Sciatic nerve (tissue), 2 donors: ENCODE data around the gene COL15A1. TPM values are rescaled to one million over a fixed set of nuclear protein-coding genes. Genes with fewer than 3 reads are reported as not detected.

ENCODE experiments used
- ATAC-seq: fragments of 200-7000 bp; cut with Tn5 transposase; one replicate; pipeline ENCODE4 v1.9.1; 2020; ENCODE audit warnings: mild to moderate bottlenecking, moderate library complexity
- DNase-seq: peaks from one replicate; pipeline ENCODE4 v3.0.0-alpha.2; 2020; ENCODE audit warnings: low spot score
- intact Hi-C: fragments of 100-400 bp; cut with DNase I; formaldehyde crosslinking; loops from one replicate; pipeline ENCODE4 v1.14.2; 2022
- total RNA-seq: library from RNA; stranded (reverse); fragmentation: NEBNext Ultra II Directional; extraction: Animal tissue kit (Norgen Biotek cat#: 25700); gene quantifications from one replicate; pipeline ENCODE4 v1.2.1, GENCODE V29; 2021
- donor health status: DM: no; HTN: no; CAD: no.
- donor health status: DM: no; HTN: no; CAD: no.

The COL15A1 gene
- total RNA-seq, 1 donor from 2014 or later, result 94.6 TPM

DNA sequence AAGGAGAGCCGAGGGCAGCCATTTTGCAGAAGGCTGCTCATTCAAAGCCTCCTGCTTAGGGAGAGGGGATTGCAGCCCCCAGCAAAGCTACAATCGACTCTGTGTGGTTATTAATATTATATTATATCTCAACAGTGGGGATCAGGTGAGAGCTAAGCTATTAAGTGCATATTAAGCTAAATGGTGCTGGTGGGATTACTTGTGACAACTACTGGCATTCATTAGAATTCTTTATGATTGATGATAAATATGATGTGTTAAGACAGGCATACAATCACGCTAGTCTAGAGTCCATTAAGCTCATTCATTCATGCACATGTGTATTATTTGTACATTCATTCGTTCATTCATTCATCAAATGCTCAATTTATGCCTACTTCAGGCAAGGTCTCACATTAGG, 23.0 kb downstream of the COL15A1 start:
- intact Hi-C loops, result no loop called here
- no peak for DNase-seq
- no peak for ATAC-seq

DNA sequence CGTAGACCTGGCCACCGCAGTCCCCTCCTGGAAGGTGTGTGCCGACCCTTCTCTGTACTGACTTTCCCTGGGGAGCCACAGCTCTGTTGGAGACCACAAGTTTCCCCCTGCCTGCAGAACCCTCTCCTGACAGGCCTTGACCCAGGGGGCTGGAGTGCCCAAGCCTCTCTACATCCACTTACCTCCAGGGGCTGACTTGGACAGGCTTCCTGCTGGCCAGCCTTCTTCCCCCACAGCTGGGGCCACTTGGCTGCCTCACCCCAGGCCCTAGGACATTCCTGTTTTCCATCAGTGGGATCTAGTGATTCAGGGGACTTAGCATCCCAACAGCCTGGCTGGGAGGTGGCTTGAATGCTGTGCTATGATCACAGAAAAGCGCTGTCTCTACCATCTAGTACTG, 23.6 kb downstream of the COL15A1 start:
- no peak for ATAC-seq
- intact Hi-C loops, result no loop called here
- DNase-seq, result no peak

GRCh38 chr9:98967680-98968079, 24.0 kb downstream of the COL15A1 start:
- DNase-seq (no peak), ATAC-seq (no peak)
- intact Hi-C loops, result no loop called here

DNA sequence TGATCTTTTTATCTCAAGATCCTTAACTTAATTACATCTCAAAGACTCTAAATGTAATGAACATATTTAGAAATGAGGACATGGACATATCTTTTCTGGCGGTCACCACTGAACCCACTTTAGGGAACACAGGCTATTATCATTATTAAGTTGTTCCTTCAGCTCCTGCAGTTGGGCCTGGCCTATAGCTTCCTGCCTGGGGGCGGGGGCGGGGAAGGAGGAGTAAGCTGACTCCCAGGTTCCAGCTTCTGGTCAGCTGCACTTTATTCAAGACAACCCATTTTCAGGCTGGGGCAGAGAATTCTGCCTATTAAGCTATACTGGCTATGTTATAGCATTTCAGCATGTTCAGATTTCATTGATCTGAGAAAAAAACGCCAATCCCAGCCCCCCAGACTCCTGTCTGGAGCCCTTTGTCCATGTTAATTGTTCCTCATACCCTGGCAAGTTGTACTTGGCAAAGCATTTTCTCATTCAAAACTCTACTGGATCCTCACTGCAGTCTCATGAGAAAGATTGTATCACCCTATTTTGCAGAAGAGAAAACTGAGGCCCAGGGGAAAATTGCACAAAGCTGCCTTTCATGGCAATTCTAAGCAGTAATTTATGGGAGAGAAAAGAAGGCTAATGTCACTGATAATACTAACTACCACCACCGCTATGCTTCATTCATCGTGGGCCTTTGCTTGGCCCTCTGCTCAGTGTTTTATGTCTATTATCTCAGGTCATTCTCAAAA, 25.1 kb downstream of the COL15A1 start:
- DNase-seq (no peak), ATAC-seq (no peak)
- intact Hi-C loops, result no loop called here

GRCh38 chr9:98970532-98971041, 26.9 kb downstream of the COL15A1 start:
- intact Hi-C loops, result no loop called here
- no peak for ATAC-seq
- no peak for DNase-seq

DNA sequence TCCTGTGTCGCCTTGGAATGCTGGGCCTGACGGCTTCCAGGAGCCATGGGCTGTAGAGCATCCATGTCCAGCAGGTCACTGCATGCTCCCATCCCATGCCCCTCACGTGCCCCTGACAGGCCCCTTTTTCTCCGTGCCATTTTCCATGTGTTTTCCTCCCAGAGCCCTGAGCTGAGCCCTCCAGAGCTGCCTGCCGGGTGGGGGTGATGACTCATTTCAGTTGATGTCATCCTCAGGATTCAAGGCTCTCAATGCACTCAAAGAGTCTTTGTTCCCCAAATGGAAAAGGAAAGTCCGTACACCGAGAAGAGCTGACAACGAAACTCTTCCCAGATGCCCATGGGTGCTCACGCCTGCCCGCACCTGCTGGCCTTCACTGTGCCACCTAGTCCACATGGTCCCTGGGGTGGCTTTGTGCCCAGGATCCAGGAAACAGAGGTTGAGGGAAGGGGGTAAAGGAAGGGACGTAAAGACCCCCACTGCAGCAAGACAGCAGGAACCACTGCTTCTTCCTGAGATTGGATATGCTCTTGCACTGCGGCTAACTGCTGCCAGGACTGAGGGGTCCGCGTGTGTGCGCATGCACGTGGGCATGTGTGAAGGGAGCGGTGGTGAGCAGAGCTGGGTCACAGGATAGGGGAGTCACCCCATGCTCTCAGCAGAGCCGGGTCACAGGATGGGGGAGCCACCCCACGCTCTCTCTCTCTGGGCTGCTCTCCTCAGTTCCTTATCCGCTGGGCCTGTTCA, 27.6 kb downstream of the COL15A1 start:
- intact Hi-C loops, result no loop called here
- DNase-seq, result no peak
- ATAC-seq, result peak; percentile 72

DNA sequence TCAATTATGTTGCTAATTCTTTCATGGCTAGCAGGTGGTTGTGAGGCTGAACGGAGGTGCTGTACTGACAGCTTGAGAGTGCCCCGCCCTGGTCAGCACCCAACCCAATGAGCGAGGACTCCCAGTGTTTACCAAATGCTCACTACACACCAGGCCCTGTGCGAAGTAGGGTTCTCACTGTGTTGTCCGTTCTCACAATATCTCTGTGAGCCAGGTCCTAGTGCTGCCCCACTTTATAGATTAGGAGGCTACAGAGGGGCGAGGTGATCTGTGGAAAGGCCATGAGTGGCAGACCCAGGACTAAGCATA, 28.2 kb downstream of the COL15A1 start:
- DNase-seq (no peak), ATAC-seq (no peak)
- intact Hi-C loops, result no loop called here

DNA sequence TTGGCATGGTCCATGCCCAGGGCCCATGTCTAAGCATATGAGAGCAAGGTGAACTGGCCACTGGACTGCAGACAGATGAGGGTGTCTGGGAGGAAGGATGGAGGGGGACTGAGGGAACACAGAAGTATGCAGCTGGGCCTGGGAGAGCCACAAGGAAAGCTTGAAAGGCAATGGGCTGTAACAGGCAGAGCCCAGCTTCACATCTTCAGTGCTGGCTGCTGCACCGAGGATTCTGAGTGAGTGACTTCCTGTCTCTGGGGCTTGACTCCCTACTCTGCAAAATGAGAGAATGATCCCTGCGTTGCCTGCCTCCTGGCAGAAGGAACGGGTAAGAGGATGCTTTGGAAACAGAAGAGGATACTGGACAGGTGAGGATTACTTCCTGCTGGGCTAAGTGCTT, 29.0 kb downstream of the COL15A1 start:
- DNase-seq, result no peak
- intact Hi-C loops, result no loop called here
- no peak for ATAC-seq

- DNase-seq (no peak), ATAC-seq (no peak)
- intact Hi-C loops, result no loop called here
Measured at GRCh38 chr9:98973171-98973570, 29.5 kb downstream of the COL15A1 start.

DNA sequence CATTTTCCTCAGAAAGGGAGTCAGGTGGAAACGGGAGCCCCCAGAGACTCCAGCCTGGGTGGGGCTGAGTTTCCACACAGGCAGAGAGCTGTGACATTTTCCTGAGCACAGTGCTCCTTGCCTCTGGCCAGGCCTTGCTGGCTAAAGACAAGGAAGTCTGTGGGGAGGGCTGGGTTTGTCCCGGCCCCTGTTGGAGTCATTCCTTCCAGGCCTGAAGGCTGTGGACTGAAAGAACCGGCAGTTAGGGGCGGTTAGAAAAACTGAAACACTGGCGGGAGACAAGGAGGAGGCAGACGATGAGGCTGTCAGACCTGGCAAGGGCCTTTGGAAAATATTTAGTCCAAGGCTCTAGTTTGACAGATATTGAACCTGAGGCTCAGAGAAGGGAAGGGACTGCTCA, 29.9 kb downstream of the COL15A1 start:
- DNase-seq (peak; percentile 67), ATAC-seq (no peak)
- intact Hi-C loops, result no loop called here

DNA sequence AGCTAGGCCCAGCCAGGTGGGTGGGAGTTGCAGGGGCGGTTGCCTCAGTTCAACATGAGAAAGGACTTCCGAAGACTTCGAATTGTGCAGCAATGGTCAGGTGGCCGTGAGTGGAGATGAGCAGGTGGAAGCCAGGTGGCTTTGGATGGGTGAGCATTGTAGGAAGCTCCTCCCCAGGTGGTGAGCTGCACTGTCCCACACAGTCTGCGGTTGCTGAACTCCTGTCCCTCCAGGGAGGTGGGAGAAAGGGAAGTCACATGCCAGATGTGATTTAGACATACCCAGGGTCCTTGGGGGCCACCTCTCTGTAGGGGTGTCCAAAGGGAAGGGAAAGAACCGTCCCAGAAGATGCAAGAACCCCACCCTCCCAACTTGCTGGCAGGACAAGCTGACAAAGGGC, 30.4 kb downstream of the COL15A1 start:
- intact Hi-C loops, result no loop called here
- ATAC-seq (no peak), DNase-seq (no peak)

DNA sequence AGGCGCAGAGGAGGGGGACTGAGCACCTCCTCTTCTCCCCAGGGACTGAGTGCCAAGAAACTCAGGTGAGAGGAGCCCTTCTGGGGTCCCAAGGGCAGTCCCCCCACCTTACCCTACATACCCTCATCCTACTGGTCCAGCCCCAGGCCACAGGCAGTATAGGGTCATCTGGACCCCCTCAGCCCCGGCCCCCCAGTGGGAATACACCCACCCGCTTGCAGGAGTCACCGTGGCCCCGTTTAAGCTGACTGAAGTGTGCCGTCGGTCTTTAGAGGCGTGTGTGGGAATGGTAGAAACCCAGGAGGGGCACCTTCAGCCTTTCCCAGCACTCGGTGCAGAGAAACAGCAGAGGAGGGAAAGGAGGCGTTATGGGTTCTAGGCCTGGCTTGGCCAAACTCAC, 30.8 kb downstream of the COL15A1 start:
- ATAC-seq, result no peak
- DNase-seq, result no peak
- intact Hi-C loops, result no loop called here

DNA sequence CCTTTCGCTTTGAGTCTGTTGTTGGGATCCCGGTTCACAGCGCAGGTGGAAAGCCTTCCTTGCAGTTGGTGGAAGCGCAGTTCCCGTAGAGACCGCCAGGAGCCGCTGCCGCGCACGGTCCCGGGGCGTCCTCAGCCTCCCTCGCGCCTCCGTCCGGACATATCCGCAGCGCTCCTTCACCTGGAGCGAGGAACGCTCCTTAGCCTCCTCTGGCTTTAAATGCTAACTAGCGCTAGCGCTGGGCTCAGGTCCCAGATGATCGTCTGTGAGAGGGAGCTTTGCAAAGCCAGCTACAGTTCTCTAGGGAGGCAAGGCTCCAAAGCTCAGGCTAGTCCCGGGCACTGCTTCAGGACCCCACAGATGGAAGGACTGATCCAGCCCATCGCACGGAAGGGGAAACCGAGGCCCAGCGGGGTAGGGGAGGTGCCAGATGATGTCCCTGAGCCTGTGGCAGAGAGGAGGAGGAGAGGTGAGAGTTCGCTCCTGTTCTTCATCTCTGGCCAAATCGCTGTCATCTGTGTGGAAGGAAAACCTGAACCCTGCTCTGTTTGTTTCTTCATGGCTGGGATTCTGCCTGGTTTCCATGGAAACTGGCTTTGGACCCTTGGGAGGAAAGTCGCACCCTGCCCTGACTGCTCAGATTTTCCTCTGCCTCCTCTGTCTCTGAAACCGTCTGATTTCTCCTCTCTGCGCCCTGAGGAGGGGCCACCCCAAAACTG, 31.4 kb downstream of the COL15A1 start:
- ATAC-seq (peak; percentile 75), DNase-seq (peak; percentile 93)
- intact Hi-C loops, result loop anchor here (5.0 kb wide), 1 partner anchor 1022 kb away; no protein-coding TSS in a partner anchor

GRCh38 chr9:98975838-98976237, 32.1 kb downstream of the COL15A1 start:
- ATAC-seq (no peak), DNase-seq (no peak)
- intact Hi-C loops, result loop anchor here (5.0 kb wide), 1 partner anchor 1021 kb away; no protein-coding TSS in a partner anchor

GRCh38 chr9:98977246-98977714, 33.6 kb downstream of the COL15A1 start:
- peak; percentile 78 for DNase-seq
- intact Hi-C loops, result loop anchor here (5.0 kb wide), 1 partner anchor 1020 kb away; no protein-coding TSS in a partner anchor
- ATAC-seq, result peak; percentile 80

- intact Hi-C loops, result loop anchor here (5.0 kb wide), 1 partner anchor 1019 kb away; no protein-coding TSS in a partner anchor
- ATAC-seq, result no peak
Measured at GRCh38 chr9:98977813-98978212, 34.1 kb downstream of the COL15A1 start.

GRCh38 chr9:98978231-98978681, 34.5 kb downstream of the COL15A1 start:
- intact Hi-C loops, result loop anchor here (5.0 kb wide), 1 partner anchor 1019 kb away; no protein-coding TSS in a partner anchor
- ATAC-seq, result no peak
- no peak for DNase-seq

More at GRCh38 chr9:98977813-98978212, 34.1 kb downstream of the COL15A1 start:
- no peak for DNase-seq

DNA sequence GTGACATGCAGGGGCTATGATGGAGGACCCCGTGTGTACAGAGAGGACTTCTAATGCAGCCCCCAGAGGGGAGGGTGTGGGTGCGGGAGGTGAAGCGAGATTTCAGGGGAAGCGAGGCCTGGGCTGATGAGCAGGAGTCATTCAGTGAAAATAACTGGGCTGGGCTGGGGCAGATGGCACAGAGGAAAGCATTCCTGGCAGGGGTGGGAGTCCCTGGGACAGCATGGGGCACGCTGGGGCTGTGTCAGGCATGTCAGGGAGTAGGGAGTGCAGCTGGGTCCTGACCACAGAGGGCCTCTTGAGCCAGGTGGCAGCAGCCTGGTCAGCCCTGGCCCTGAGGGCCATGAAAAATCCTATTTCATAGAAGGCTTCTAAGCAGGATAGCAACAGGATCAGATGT, 36.6 kb downstream of the COL15A1 start:
- intact Hi-C loops, result no loop called here
- ATAC-seq (no peak), DNase-seq (no peak)
